ENCODE measurements around the gene PDIA5.

DNA sequence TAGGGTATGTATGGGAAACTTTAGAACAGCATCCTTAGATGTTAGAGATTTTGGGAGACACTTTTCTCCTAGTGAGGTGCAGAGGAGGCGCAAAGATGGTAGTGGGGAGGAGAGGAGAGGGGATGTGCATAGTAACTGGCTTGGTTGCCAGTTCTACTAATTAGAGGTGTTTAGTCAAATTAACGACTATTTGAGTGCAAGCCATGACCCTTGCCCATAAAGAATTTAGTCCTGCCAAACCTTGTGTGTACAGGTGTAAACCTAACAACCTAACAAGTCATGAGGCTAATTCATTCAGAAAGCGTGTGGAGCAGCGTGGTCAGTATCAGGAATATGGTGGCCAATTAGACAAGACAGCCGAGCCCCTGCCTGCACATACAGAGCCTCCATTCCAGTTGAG, 72.7 kb downstream of the PDIA5 start:
- TF ChIP-seq, protein P1, sequence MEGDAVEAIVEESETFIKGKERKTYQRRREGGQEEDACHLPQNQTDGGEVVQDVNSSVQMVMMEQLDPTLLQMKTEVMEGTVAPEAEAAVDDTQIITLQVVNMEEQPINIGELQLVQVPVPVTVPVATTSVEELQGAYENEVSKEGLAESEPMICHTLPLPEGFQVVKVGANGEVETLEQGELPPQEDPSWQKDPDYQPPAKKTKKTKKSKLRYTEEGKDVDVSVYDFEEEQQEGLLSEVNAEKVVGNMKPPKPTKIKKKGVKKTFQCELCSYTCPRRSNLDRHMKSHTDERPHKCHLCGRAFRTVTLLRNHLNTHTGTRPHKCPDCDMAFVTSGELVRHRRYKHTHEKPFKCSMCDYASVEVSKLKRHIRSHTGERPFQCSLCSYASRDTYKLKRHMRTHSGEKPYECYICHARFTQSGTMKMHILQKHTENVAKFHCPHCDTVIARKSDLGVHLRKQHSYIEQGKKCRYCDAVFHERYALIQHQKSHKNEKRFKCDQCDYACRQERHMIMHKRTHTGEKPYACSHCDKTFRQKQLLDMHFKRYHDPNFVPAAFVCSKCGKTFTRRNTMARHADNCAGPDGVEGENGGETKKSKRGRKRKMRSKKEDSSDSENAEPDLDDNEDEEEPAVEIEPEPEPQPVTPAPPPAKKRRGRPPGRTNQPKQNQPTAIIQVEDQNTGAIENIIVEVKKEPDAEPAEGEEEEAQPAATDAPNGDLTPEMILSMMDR (optimal IDR thresholded peaks at IDR 0.05 in 1 of 3, IDR thresholded peaks at IDR 0.05 in 1 of 3, conservative IDR thresholded peaks at IDR 0.05 in 1 of 3; ENCODE audit: extremely low read depth in 1 of 3, insufficient read depth in 2 of 3, low read length in 3 of 3): no peak
- no peak for TF ChIP-seq EZH2 (IDR thresholded peaks at IDR 0.05; ENCODE audit: low read length)

Measured in keratinocyte (primary cell).